Transverse colon (tissue), 4 donors: Measurements from ENCODE around the gene UNC45A.

Source experiments
- CTCF ChIP-seq, 5 experiments: fragments of 200-600 bp in 3 of 5; fragments of 450-650 bp in 2 of 5; sonication (generic) in 3 of 5; IDR thresholded peaks; 1 replicate in 2 of 5; 2 replicates in 3 of 5; pipeline ENCODE4 v1.5.1; 2016 to 2017; ENCODE audit warnings: antibody characterized with exemption in 5 of 5, inconsistent platforms in 3 of 5, mild to moderate bottlenecking in 2 of 5, moderate library complexity in 1 of 5
- POLR2A ChIP-seq: fragments of 450-650 bp; IDR thresholded peaks from one replicate; pipeline ENCODE4 v1.6.1; 2016; ENCODE audit warnings: antibody characterized with exemption, mild to moderate bottlenecking, moderate library complexity
- POLR2AphosphoS5 ChIP-seq, 3 donors: sonication (generic); formaldehyde crosslinking; IDR thresholded peaks; one replicate each; pipeline ENCODE4 v1.6.1; 2016; ENCODE audit warnings: antibody characterized with exemption in 3 of 3

DNA sequence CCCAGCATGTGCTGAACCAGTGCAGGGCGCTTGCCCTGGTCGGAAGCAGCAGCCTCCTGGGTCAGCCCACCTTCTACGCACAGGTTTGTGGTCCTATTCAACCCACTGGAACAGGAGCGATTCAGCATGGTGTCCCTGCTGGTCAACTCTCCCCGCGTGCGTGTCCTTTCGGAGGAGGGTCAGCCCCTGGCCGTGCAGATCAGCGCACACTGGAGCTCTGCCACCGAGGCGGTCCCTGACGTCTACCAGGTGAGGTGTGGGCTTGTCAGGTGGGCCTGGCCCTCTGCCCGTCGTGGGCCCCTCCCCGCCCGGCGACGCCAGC is 23.8 kb upstream of the UNC45A start:
- TF ChIP-seq CTCF (IDR thresholded peaks at IDR 0.05) (no peak), POLR2A (no peak), POLR2AphosphoS5 (IDR thresholded peaks at IDR 0.05) (no peak)
